A204.1 (cell line): ENCODE data around the gene TSC2.
A peak's percentile ranks its signal among the peaks of the same experiment; 100 is the strongest.
"Not testable (repeated sequence)": the region's sequence is repeated elsewhere in the genome, so short reads cannot be mapped to it uniquely, and the experiment has no call there.

Experiments
- FAIRE-seq: peaks from 2 replicates; lab custom pipeline; 2012; peaks lifted over from hg19 to GRCh38; lab: Jason Lieb, UNC

The TSC2 gene

GRCh38 chr16:2105769-2106168 lies 58.0 kb downstream of the TSC2 start:
- FAIRE-seq, result not testable (repeated sequence)

- FAIRE-seq, result not testable (repeated sequence)
These were observed 58.4 kb downstream of the TSC2 start for GRCh38 chr16:2106211-2106610.

GRCh38 chr16:2107121-2107790 lies 59.5 kb downstream of the TSC2 start:
- not testable (repeated sequence) for FAIRE-seq

- FAIRE-seq, result not testable (repeated sequence)
These were observed 60.0 kb downstream of the TSC2 start for GRCh38 chr16:2107791-2108125.

- FAIRE-seq, result not testable (repeated sequence)
These were observed 60.9 kb downstream of the TSC2 start for GRCh38 chr16:2108446-2109270.

- FAIRE-seq, result not testable (repeated sequence)
These were observed 61.4 kb downstream of the TSC2 start for GRCh38 chr16:2109271-2109580.

GRCh38 chr16:2109872-2110271 lies 62.1 kb downstream of the TSC2 start:
- not testable (repeated sequence) for FAIRE-seq

GRCh38 chr16:2110332-2111008 lies 62.7 kb downstream of the TSC2 start:
- not testable (repeated sequence) for FAIRE-seq

GRCh38 chr16:2111009-2111353 lies 63.2 kb downstream of the TSC2 start:
- not testable (repeated sequence) for FAIRE-seq

- FAIRE-seq, result not testable (repeated sequence)
These were observed 63.9 kb downstream of the TSC2 start for GRCh38 chr16:2111412-2112335.

- not testable (repeated sequence) for FAIRE-seq
These were observed 64.8 kb downstream of the TSC2 start for GRCh38 chr16:2112539-2113106.

- FAIRE-seq, result not testable (repeated sequence)
These were observed 66.4 kb downstream of the TSC2 start for GRCh38 chr16:2114225-2114624.

GRCh38 chr16:2114885-2115590 lies 67.3 kb downstream of the TSC2 start:
- not testable (repeated sequence) for FAIRE-seq

GRCh38 chr16:2115591-2115973 lies 67.8 kb downstream of the TSC2 start:
- no peak for FAIRE-seq

- FAIRE-seq, result not testable (repeated sequence)
These were observed 68.6 kb downstream of the TSC2 start for GRCh38 chr16:2116428-2116827.

GRCh38 chr16:2117341-2117740 lies 69.6 kb downstream of the TSC2 start:
- not testable (repeated sequence) for FAIRE-seq

- not testable (repeated sequence) for FAIRE-seq
These were observed 70.4 kb downstream of the TSC2 start for GRCh38 chr16:2117960-2118722.

GRCh38 chr16:2121325-2121724 lies 73.5 kb downstream of the TSC2 start:
- FAIRE-seq, result peak; percentile 72

GRCh38 chr16:2121853-2122252 lies 74.1 kb downstream of the TSC2 start:
- no peak for FAIRE-seq

GRCh38 chr16:2122429-2122828 lies 74.6 kb downstream of the TSC2 start:
- FAIRE-seq, result no peak
